Stomach (tissue), 9 donors: ENCODE data around the gene EXOC3. TPM values are rescaled to one million over a fixed set of nuclear protein-coding genes. Genes with fewer than 3 reads are reported as not detected.

Source experiments
- DNase-seq, 2 donors: peaks; one replicate each; pipeline versions ENCODE4 v3.0.0 to v3.0.0-alpha.2; 2013 to 2019
- H3K27ac ChIP-seq, 5 donors: fragments of 200-600 bp in 4 of 5; sonication (generic) in 4 of 5; one replicate each; pipeline ENCODE4 v1.5.1; 2013 to 2019; ENCODE audit warnings: mild to moderate bottlenecking in 1 of 5, moderate library complexity in 1 of 5
- H3K27me3 ChIP-seq, 3 donors: fragments of 200-600 bp; sonication (generic); one replicate each; pipeline ENCODE4 v1.5.1; 2017 to 2019; ENCODE audit warnings: mixed run types in 1 of 3
- H3K36me3 ChIP-seq, 4 donors: fragments of 200-600 bp; sonication (generic); 1 replicate in 3 of 4; 2 replicates in 1 of 4; pipeline ENCODE4 v1.5.1; 2016 to 2019
- H3K4me1 ChIP-seq, 4 donors: fragments of 200-600 bp; sonication (generic); one replicate each; pipeline ENCODE4 v1.5.1; 2016 to 2019
- H3K4me3 ChIP-seq, 4 donors: fragments of 200-600 bp; sonication (generic) in 3 of 4; one replicate each; pipeline ENCODE4 v1.5.1; 2016 to 2019; ENCODE audit warnings: mild to moderate bottlenecking in 1 of 4
- H3K9me3 ChIP-seq, 4 donors: fragments of 200-600 bp; sonication (generic); one replicate each; pipeline ENCODE4 v1.5.1; 2016 to 2019
- EP300 ChIP-seq: sonication (generic); formaldehyde crosslinking; IDR thresholded peaks from one replicate; pipeline ENCODE4 v1.6.1; 2017; ENCODE audit warnings: antibody characterized with exemption
- POLR2A ChIP-seq, 4 donors: fragments of 450-650 bp; IDR thresholded peaks; one replicate each; pipeline ENCODE4 v1.6.1; 2016; ENCODE audit warnings: antibody characterized with exemption in 4 of 4, control low read depth in 2 of 4, mild to moderate bottlenecking in 1 of 4, moderate library complexity in 1 of 4
- POLR2AphosphoS5 ChIP-seq, 3 donors: sonication (generic); formaldehyde crosslinking; IDR thresholded peaks; one replicate each; pipeline ENCODE4 v1.6.1; 2016; ENCODE audit warnings: antibody characterized with exemption in 3 of 3
- WGBS, 5 donors: extraction: QIAGEN DNeasy Blood & Tissue Kit in 3 of 5; methylation state at CpG; one replicate each; pipeline versions ENCODE4 v1.1.5 to v1.1.7; 2013 to 2018; 5-methylcytosine and 5-hydroxymethylcytosine counted together
- intact Hi-C: fragments of 100-400 bp; cut with DNase I; formaldehyde crosslinking; loops from one replicate; pipeline ENCODE4 v1.15.1; 2023; ENCODE audit warnings: low total_unique reads
- polyA plus RNA-seq, 3 donors: library from polyadenylated mRNA; stranded (reverse); fragments of 200-250 nt; gene quantifications; one replicate each; pipeline ENCODE4 v1.2.3, GENCODE V29; 2013
- total RNA-seq, 5 donors: library from RNA; depleted of rRNA; stranded (reverse); fragments of >200 nt; gene quantifications; one replicate each; pipeline versions ENCODE4 v1.1.0 to v1.2.3, GENCODE V29; 2014 to 2016
- TF ChIP-seq, protein P1 (sequence below), 7 experiments: fragments of 450-650 bp in 4 of 7; fragments of 200-600 bp in 3 of 7; sonication (generic) in 3 of 7; IDR thresholded peaks; one replicate each; pipeline ENCODE4 v1.5.1; 2016 to 2019; ENCODE audit warnings: antibody characterized with exemption in 7 of 7, control low read depth in 2 of 7, mild to moderate bottlenecking in 1 of 7
- donor health status: healthy with polysubstance abuse.
- donor health status: Bipolar disorder and iron deficiency.
- donor health status: healthy.

Gene EXOC3
- total and polyA plus RNA-seq, 8 donors, result 29.9 to 133 (median 59.3) TPM

- peak; percentile 44 to 81 for DNase-seq
- Histone ChIP-seq H3K27me3 (peaks cover 0 to 39% (median 0%) of the 10 kb centered on the region in 3 donors), H3K4me3 (no peak overlapping the region), H3K27ac (no peak overlapping the region), H3K36me3 (no peaks in the 10 kb centered on the region), H3K4me1 (no peaks in the 10 kb centered on the region), H3K9me3 (no peaks in the 10 kb centered on the region)
- 33 to 46% (median 40%) methylated on average over 16 to 18 of the region's 18 CpGs for WGBS, 5 donors
- intact Hi-C loops, result no loop called here
- no peak for TF ChIP-seq EP300
- TF ChIP-seq, protein P1, sequence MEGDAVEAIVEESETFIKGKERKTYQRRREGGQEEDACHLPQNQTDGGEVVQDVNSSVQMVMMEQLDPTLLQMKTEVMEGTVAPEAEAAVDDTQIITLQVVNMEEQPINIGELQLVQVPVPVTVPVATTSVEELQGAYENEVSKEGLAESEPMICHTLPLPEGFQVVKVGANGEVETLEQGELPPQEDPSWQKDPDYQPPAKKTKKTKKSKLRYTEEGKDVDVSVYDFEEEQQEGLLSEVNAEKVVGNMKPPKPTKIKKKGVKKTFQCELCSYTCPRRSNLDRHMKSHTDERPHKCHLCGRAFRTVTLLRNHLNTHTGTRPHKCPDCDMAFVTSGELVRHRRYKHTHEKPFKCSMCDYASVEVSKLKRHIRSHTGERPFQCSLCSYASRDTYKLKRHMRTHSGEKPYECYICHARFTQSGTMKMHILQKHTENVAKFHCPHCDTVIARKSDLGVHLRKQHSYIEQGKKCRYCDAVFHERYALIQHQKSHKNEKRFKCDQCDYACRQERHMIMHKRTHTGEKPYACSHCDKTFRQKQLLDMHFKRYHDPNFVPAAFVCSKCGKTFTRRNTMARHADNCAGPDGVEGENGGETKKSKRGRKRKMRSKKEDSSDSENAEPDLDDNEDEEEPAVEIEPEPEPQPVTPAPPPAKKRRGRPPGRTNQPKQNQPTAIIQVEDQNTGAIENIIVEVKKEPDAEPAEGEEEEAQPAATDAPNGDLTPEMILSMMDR (IDR thresholded peaks at IDR 0.05), result peak in 5 of 7 experiments; percentile 21 to 59 (median 47)
Observed at GRCh38 chr5:431001-431710, 11.8 kb upstream of the EXOC3 start.

GRCh38 chr5:431711-432050 is 11.3 kb upstream of the EXOC3 start:
- 73 to 98% (median 88%) methylated on average over 4 of the region's 4 CpGs for WGBS, 5 donors
- Histone ChIP-seq H3K4me1 (no peaks in the 10 kb centered on the region), H3K27ac (no peak overlapping the region), H3K36me3 (no peaks in the 10 kb centered on the region), H3K9me3 (no peaks in the 10 kb centered on the region), H3K27me3 (peaks cover 0 to 44% (median 0%) of the 10 kb centered on the region in 3 donors), H3K4me3 (no peak overlapping the region)
- TF ChIP-seq POLR2AphosphoS5 (IDR thresholded peaks at IDR 0.05), result no peak
- TF ChIP-seq, protein P1 (IDR thresholded peaks at IDR 0.05), result no peak
- TF ChIP-seq EP300, result no peak
- TF ChIP-seq POLR2A (IDR thresholded peaks at IDR 0.05), result no peak
- DNase-seq, result no peak
- intact Hi-C loops, result no loop called here

DNA sequence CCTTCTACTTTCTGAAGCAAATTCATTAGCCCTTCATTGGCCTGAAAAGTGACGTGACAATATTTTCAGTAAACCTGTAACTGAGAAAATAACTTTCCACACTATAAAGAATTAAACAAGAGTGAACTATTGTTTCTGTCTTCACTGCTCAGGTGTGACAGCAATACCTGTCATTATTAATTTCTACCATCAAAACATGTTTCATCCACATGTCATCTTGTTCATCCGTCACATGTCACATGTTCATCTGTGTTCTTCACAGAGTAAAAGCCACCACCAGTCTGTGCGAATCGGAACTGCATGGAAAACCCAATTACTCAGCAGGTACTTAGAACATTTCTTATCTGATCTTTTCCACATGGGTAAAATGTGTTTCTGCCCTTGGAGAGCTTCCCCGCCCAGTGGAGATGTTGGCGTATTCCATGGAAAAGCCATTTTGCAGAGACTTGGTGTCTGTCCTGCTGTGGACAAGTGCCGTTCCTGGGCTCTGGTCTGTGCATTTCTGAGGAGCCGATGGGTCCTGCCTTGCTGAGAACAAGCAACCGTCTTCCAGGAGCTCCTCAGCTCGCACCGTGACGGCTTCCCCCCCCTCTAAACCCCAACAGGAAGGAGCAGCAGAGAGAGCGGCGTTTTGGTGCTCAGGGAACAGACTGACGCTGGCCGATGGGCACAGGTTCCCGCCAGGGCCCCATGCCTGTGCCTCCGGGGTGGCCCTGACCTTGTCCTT is 10.6 kb upstream of the EXOC3 start:
- intact Hi-C loops, result no loop called here
- 80 to 85% (median 84%) methylated on average over 17 to 18 of the region's 18 CpGs for WGBS, 5 donors

More for the DNA sequence above, 10.6 kb upstream of the EXOC3 start:
- H3K36me3 ChIP-seq, result no peaks in the 10 kb centered on the region
- H3K27me3 ChIP-seq, result peaks cover 0 to 50% (median 0%) of the 10 kb centered on the region in 3 donors
- no peaks in the 10 kb centered on the region for H3K4me1 ChIP-seq
- TF ChIP-seq POLR2A (IDR thresholded peaks at IDR 0.05) (no peak), POLR2AphosphoS5 (IDR thresholded peaks at IDR 0.05) (no peak), EP300 (no peak)
- TF ChIP-seq, protein P1 (IDR thresholded peaks at IDR 0.05), result no peak
- no peak overlapping the region for H3K4me3 ChIP-seq
- peak in 1 of 2 donors; percentile 20 for DNase-seq
- no peaks in the 10 kb centered on the region for H3K9me3 ChIP-seq
- no peak overlapping the region for H3K27ac ChIP-seq
